SK-N-MC (cell line): Measurements from ENCODE around the gene FREM1.

ENCODE experiments used
- EZH2 ChIP-seq: fragments of 200-600 bp; sonication (generic); IDR thresholded peaks from one replicate; pipeline ENCODE4 v1.6.1; 2017; ENCODE audit warnings: antibody characterized with exemption
- POLR2AphosphoS5 ChIP-seq: IDR thresholded peaks from 2 replicates; pipeline ENCODE4 v1.6.1; 2012; ENCODE audit warnings: mild to moderate bottlenecking, low read depth, low read length, borderline replicate concordance

DNA sequence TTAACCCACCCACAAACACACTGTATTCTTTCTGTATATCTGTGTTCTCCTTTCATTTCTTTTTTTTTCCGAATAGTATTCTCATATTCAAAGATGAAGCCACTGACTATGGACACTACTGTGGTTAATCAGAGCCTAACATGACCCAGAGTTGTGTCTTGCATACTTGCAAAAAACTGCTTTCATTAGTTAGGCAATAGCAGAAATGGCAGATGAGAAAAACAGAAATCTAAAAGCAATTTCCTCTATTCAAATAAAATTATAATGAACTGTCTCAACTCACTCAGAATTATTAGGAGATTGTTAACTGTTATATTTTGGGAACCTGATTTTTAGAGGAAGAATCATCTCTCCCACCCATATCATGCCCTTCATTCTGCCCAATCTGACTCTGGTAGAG is 45.9 kb downstream of the FREM1 start:
- no peak for TF ChIP-seq EZH2
- TF ChIP-seq POLR2AphosphoS5: no peak
